ENCODE measurements around the gene APP. TPM values are rescaled to one million over a fixed set of nuclear protein-coding genes. Genes with fewer than 3 reads are reported as not detected.

APP gene
- total RNA-seq, 2 experiments from 2014 or later, result 39.3 to 39.4 TPM

DNA sequence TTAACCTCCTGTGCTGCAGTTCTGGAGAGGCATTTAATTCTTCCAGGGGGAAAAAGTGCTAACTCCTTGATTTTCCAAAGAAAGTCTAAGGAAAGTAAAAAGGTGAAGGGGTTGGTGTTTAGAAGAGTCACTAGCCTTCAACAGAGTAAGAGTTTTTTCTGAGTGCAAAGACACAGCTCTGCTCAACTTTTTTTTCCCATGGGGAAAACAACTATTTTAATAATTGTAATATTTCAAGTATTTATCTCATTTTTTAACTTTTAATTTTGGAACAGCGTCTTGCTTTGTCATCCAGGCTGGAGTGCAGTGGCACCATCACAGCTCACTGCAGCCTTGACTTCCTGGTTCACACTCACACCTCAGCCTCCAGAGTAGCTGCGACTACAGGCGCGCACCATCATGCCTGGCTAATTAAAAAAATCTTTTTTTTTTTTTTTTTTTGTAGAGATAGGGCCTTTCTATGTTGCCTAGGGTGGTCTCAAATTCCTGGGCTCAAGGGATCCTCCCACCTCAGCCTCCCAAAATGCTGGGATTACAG, 202.6 kb downstream of the APP start:
- intact Hi-C loops (cut with micrococcal nuclease), result no loop called here

DNA sequence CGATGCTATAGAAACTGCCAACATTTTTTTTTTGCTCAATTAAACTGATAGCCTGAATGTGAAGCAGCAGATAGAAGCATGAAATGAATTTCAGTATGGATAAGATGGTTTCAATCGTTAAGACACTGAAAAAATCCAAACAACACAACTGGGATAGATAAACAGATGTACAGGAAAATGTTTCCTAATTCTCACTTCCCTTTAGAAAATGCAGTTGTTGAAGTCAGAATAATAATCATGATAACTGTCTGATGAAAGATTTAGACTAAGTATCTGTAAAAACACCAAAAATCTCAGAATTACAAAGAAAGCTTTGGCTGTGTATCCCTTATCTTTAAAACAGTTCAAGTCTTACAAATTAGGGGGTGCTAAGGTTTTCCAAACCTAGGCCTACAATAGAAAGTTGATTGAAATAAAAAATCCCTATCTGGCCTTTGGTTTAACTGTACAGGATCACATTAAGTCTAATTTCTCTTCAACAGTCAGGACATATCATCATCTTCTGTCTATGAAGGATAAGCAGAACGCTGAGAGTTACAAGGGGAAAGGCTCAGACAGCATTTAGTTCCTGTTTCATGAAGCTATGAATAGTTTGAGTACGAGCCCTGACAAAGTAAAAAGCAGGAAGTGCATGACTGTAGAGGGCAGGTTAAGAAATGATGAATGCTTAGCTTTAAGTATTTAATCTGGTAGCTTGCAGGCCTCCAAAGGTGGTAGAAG, 203.2 kb downstream of the APP start:
- H3K4me1 Mint-ChIP-seq (ENCODE audit: low read depth), result peaks cover 5% of the 10 kb centered on the region
- ChIA-PET CTCF (interaction anchor here (1.8 kb wide), 1 partner anchor 72 kb away, joined by 7 read pairs; no protein-coding TSS in a partner anchor), POLR2A (interaction anchor here (0.9 kb wide), 1 partner anchor 11 kb away, joined by 4 read pairs; no protein-coding TSS in a partner anchor)
- peaks cover 22% of the 10 kb centered on the region for H3K36me3 Mint-ChIP-seq (ENCODE audit: low read depth)
- intact Hi-C loops (cut with micrococcal nuclease), result no loop called here
- no peaks in the 10 kb centered on the region for H3K27me3 Mint-ChIP-seq
- TF ChIP-seq, protein P1, sequence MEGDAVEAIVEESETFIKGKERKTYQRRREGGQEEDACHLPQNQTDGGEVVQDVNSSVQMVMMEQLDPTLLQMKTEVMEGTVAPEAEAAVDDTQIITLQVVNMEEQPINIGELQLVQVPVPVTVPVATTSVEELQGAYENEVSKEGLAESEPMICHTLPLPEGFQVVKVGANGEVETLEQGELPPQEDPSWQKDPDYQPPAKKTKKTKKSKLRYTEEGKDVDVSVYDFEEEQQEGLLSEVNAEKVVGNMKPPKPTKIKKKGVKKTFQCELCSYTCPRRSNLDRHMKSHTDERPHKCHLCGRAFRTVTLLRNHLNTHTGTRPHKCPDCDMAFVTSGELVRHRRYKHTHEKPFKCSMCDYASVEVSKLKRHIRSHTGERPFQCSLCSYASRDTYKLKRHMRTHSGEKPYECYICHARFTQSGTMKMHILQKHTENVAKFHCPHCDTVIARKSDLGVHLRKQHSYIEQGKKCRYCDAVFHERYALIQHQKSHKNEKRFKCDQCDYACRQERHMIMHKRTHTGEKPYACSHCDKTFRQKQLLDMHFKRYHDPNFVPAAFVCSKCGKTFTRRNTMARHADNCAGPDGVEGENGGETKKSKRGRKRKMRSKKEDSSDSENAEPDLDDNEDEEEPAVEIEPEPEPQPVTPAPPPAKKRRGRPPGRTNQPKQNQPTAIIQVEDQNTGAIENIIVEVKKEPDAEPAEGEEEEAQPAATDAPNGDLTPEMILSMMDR (IDR thresholded peaks at IDR 0.05), result no peak
- peak overlapping the region; percentile 68 for H3K27ac Mint-ChIP-seq
- peaks cover 7% of the 10 kb centered on the region for H3K9me3 Mint-ChIP-seq
- no peak for DNase-seq
- H3K4me3 Mint-ChIP-seq, result no peak overlapping the region
- peak; percentile 47 for ATAC-seq

More for the DNA sequence above, 202.6 kb downstream of the APP start:
- DNase-seq (no peak), ATAC-seq (no peak)
- peaks cover 5% of the 10 kb centered on the region for H3K4me1 Mint-ChIP-seq (ENCODE audit: low read depth)
- peak overlapping the region; percentile 68 for H3K27ac Mint-ChIP-seq
- peaks cover 7% of the 10 kb centered on the region for H3K9me3 Mint-ChIP-seq
- peaks cover 24% of the 10 kb centered on the region for H3K36me3 Mint-ChIP-seq (ENCODE audit: low read depth)
- no peaks in the 10 kb centered on the region for H3K27me3 Mint-ChIP-seq
- POLR2A ChIA-PET, result interaction anchor here (0.9 kb wide), 1 partner anchor 10 kb away, joined by 4 read pairs; no protein-coding TSS in a partner anchor
- CTCF ChIA-PET, result interaction anchor here (1.8 kb wide), 1 partner anchor 72 kb away, joined by 7 read pairs; no protein-coding TSS in a partner anchor
- no peak overlapping the region for H3K4me3 Mint-ChIP-seq
- TF ChIP-seq, protein P1 (IDR thresholded peaks at IDR 0.05), result no peak

DNA sequence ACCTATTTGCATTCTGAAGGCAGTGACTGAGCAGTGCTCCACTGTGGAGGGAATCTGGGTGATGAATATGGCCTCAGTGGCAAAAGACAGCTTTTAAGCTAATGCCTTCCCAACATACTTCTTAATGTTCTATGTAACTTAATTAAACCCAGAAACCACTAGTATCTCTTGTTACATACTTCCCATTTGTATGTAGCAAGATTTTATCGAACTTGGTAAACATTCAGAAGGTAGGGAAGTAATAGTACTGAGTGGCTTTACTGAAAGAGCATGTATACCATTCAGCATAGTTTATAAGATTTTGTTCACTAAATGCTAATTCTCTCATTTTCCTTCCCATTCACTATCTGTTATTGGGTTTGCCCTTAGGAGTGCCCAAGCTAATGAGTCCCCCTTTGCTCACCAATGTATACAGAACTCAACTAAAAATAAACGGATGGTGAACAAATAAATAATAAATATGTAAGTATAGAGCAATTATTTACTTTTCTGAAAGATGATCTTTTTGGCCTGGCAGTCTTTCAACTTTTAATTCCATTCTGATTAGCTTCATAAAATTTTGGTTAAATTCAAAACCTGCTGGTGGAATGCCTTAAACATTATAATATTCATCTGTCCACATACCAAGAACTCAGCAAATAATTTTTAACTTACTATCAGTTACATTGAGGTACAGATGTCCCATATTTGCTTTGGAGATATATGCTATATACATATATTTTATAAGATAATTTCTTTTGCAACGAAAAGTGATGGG, 204.4 kb downstream of the APP start:
- CTCF ChIA-PET, result no interaction called here
- H3K4me3 Mint-ChIP-seq, result no peak overlapping the region
- peaks cover 5% of the 10 kb centered on the region for H3K4me1 Mint-ChIP-seq (ENCODE audit: low read depth)
- DNase-seq (no peak), ATAC-seq (no peak)
- intact Hi-C loops (cut with micrococcal nuclease), result no loop called here
- TF ChIP-seq, protein P1 (IDR thresholded peaks at IDR 0.05), result no peak
- peaks cover 12% of the 10 kb centered on the region for H3K36me3 Mint-ChIP-seq (ENCODE audit: low read depth)
- no peak overlapping the region for H3K27ac Mint-ChIP-seq
- POLR2A ChIA-PET, result interaction anchor here (0.6 kb wide), 1 partner anchor 189 kb away, joined by 4 read pairs; no protein-coding TSS in a partner anchor
- no peaks in the 10 kb centered on the region for H3K27me3 Mint-ChIP-seq
- peaks cover under 1% of the 10 kb centered on the region for H3K9me3 Mint-ChIP-seq

DNA sequence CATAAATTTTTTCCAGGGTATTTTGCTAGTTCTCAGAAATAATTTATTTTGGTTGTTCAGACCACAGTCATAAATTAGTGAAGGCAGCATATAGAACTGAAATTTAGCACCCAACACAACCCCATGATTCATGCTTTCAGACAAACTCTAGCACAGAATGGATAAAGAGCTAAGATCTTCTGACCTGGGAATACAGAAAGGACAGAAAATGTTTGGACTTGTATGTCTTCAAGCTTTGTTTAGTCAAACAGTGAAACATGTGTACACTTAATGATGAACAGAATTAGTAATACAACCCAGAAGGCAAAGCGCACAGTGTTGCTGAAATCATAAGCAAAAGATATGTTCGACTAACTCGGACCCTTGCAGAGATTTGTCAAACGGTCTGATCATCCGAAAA, 205.6 kb downstream of the APP start:
- DNase-seq (no peak), ATAC-seq (no peak)
- TF ChIP-seq, protein P1 (IDR thresholded peaks at IDR 0.05), result no peak
- ChIA-PET POLR2A (interaction anchor here (0.6 to 0.7 kb wide), 2 partner anchors 186 to 375 kb away, joined by 3 to 4 read pairs; no protein-coding TSS in a partner anchor), CTCF (no interaction called here)
- no peak overlapping the region for H3K27ac Mint-ChIP-seq
- peaks cover 5% of the 10 kb centered on the region for H3K4me1 Mint-ChIP-seq (ENCODE audit: low read depth)
- intact Hi-C loops (cut with micrococcal nuclease), result no loop called here
- H3K27me3 Mint-ChIP-seq, result no peaks in the 10 kb centered on the region
- H3K4me3 Mint-ChIP-seq, result no peak overlapping the region
- no peaks in the 10 kb centered on the region for H3K9me3 Mint-ChIP-seq
- peaks cover 9% of the 10 kb centered on the region for H3K36me3 Mint-ChIP-seq (ENCODE audit: low read depth)

Data from activated CD8-positive, alpha-beta T cell treated with anti-CD3 and anti-CD28 coated beads for 36 hours (primary cell).